Suprapubic skin (tissue), 4 donors: Measurements from ENCODE around the gene EIF3B. TPM values are rescaled to one million over a fixed set of nuclear protein-coding genes. Genes with fewer than 3 reads are reported as not detected.

ENCODE experiments used
- DNase-seq, 2 donors: peaks; one replicate each; pipeline ENCODE4 v3.0.0-alpha.2; 2019; ENCODE audit warnings: low spot score in 2 of 2
- H3K27ac ChIP-seq: fragments of 200-600 bp; sonication (generic); one replicate; pipeline ENCODE4 v1.5.1; 2019
- H3K27me3 ChIP-seq: fragments of 200-600 bp; sonication (generic); one replicate; pipeline ENCODE4 v1.5.1; 2019
- H3K36me3 ChIP-seq: fragments of 200-600 bp; sonication (generic); one replicate; pipeline ENCODE4 v1.5.1; 2019
- H3K4me1 ChIP-seq: fragments of 200-600 bp; sonication (generic); one replicate; pipeline ENCODE4 v1.5.1; 2019
- H3K4me3 ChIP-seq: fragments of 200-600 bp; sonication (generic); one replicate; pipeline ENCODE4 v1.5.1; 2019; ENCODE audit warnings: mild to moderate bottlenecking
- H3K9me3 ChIP-seq: fragments of 200-600 bp; sonication (generic); one replicate; pipeline ENCODE4 v1.5.1; 2019
- EP300 ChIP-seq: sonication (generic); formaldehyde crosslinking; IDR thresholded peaks from one replicate; pipeline ENCODE4 v1.6.1; 2017; ENCODE audit warnings: antibody characterized with exemption
- POLR2A ChIP-seq, 2 donors: fragments of 450-650 bp; IDR thresholded peaks; one replicate each; pipeline ENCODE4 v1.6.1; 2017; ENCODE audit warnings: antibody characterized with exemption in 2 of 2, mild to moderate bottlenecking in 2 of 2, moderate library complexity in 2 of 2
- POLR2AphosphoS5 ChIP-seq, 3 donors: sonication (generic); formaldehyde crosslinking; IDR thresholded peaks; one replicate each; pipeline ENCODE4 v1.6.1; 2017; ENCODE audit warnings: antibody characterized with exemption in 3 of 3
- WGBS: methylation state at CpG from one replicate; pipeline ENCODE4 v1.1.5; 2018; 5-methylcytosine and 5-hydroxymethylcytosine counted together
- total RNA-seq, 4 donors: library from RNA; depleted of rRNA; stranded (reverse); fragments of >200 nt; gene quantifications; one replicate each; pipeline ENCODE4 v1.1.0, GENCODE V29; 2016
- TF ChIP-seq, protein P1 (sequence below), 2 donors: fragments of 200-600 bp in 1 of 2; fragments of 450-650 bp in 1 of 2; sonication (generic) in 1 of 2; IDR thresholded peaks; one replicate each; pipeline ENCODE4 v1.5.1; 2016 to 2019; ENCODE audit warnings: antibody characterized with exemption in 2 of 2, mild to moderate bottlenecking in 1 of 2, moderate library complexity in 1 of 2

Gene EIF3B
- total RNA-seq, 4 donors from 2014 or later: 136 to 158 (median 139) TPM

DNA sequence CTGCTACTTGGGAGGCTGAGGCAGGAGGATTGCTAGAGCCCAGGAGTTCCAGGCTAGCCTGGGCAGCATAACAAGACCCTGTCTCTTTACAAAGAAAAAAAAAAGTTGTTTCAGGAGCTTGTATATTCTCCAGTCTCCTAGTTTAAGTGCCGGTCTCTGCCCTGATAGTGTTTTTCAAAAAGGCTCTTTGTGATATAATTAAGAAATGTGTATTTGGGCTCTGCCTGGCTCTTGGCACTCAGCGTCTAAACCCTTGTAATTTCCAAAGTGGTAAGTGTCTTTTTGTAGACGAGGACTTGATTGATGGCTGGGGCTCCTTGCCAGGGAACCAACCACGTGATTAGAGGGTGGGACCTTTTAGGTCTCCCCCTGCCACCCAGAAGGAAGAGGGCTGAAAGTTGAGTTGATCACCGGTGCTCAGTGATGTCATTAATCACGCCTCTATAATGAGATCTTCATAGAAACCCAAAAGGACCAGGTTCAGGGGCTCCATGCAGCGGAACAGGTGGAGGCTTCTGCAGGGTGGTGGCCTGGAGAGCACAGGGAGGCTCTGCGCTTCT is 4.4 kb downstream of the EIF3B start:
- Histone ChIP-seq H3K4me3 (no peak overlapping the region), H3K9me3 (no peaks in the 10 kb centered on the region), H3K27ac (no peak overlapping the region), H3K4me1 (peaks cover 56% of the 10 kb centered on the region), H3K36me3 (peaks cover 34% of the 10 kb centered on the region), H3K27me3 (no peaks in the 10 kb centered on the region)
- DNase-seq: no peak
- TF ChIP-seq POLR2A (IDR thresholded peaks at IDR 0.05) (no peak), EP300 (no peak), POLR2AphosphoS5 (IDR thresholded peaks at IDR 0.05) (no peak)
- TF ChIP-seq, protein P1, sequence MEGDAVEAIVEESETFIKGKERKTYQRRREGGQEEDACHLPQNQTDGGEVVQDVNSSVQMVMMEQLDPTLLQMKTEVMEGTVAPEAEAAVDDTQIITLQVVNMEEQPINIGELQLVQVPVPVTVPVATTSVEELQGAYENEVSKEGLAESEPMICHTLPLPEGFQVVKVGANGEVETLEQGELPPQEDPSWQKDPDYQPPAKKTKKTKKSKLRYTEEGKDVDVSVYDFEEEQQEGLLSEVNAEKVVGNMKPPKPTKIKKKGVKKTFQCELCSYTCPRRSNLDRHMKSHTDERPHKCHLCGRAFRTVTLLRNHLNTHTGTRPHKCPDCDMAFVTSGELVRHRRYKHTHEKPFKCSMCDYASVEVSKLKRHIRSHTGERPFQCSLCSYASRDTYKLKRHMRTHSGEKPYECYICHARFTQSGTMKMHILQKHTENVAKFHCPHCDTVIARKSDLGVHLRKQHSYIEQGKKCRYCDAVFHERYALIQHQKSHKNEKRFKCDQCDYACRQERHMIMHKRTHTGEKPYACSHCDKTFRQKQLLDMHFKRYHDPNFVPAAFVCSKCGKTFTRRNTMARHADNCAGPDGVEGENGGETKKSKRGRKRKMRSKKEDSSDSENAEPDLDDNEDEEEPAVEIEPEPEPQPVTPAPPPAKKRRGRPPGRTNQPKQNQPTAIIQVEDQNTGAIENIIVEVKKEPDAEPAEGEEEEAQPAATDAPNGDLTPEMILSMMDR (IDR thresholded peaks at IDR 0.05): no peak
- WGBS: 41% methylated on average over 5 of the region's 8 CpGs

DNA sequence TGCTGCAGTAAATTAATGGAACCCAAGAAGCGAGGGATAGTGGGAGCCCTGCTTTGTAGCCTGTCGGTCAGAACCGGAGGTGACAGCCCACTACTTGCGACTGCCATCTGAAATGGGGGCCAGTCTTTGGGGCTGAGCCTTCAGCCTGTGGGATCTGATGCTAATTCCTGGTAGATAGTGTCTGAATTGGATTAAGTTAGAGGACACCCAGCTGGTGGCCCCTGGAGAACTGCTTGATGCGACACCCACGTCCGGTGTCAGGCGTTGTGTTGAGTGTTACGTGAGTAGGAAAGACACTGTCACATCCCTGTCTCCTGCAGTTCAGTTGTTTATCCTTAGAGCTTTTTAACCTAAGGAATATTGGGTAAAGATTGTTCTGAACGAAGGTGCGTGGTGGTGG is 5.0 kb downstream of the EIF3B start:
- Histone ChIP-seq H3K36me3 (peaks cover 39% of the 10 kb centered on the region), H3K27ac (no peak overlapping the region), H3K9me3 (no peaks in the 10 kb centered on the region), H3K4me1 (peaks cover 56% of the 10 kb centered on the region), H3K4me3 (no peak overlapping the region), H3K27me3 (no peaks in the 10 kb centered on the region)
- DNase-seq: no peak
- no peak for TF ChIP-seq EP300
- no peak for TF ChIP-seq POLR2AphosphoS5 (IDR thresholded peaks at IDR 0.05)
- TF ChIP-seq, protein P1 (IDR thresholded peaks at IDR 0.05): no peak
- TF ChIP-seq POLR2A (IDR thresholded peaks at IDR 0.05): no peak
- WGBS: 89% methylated on average over 11 of the region's 11 CpGs

DNA sequence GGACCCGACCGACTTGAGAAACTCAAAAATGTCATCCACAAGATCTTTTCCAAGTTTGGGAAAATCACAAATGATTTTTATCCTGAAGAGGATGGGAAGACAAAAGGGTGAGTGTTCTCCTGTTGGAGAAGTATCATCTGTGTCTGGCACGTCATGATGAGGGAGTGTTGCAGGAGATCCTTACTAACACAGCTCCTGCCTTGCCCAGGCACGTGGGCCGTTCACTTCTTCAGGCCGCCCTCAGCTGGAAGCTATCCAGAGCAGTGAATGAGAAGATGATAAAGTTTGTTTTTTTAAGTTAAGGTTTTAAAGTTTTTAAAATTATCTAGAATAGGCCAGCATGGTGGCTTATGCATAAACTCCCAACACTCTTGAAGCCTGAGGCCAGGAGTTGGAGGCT is 6.2 kb downstream of the EIF3B start:
- Histone ChIP-seq H3K27me3 (no peaks in the 10 kb centered on the region), H3K36me3 (peaks cover 51% of the 10 kb centered on the region), H3K9me3 (no peaks in the 10 kb centered on the region), H3K4me3 (no peak overlapping the region), H3K27ac (no peak overlapping the region), H3K4me1 (peaks cover 52% of the 10 kb centered on the region)
- no peak for DNase-seq
- TF ChIP-seq EP300 (no peak), POLR2A (IDR thresholded peaks at IDR 0.05) (no peak), POLR2AphosphoS5 (IDR thresholded peaks at IDR 0.05) (no peak)
- TF ChIP-seq, protein P1 (IDR thresholded peaks at IDR 0.05): no peak
- WGBS: 50% methylated on average over 6 of the region's 6 CpGs

DNA sequence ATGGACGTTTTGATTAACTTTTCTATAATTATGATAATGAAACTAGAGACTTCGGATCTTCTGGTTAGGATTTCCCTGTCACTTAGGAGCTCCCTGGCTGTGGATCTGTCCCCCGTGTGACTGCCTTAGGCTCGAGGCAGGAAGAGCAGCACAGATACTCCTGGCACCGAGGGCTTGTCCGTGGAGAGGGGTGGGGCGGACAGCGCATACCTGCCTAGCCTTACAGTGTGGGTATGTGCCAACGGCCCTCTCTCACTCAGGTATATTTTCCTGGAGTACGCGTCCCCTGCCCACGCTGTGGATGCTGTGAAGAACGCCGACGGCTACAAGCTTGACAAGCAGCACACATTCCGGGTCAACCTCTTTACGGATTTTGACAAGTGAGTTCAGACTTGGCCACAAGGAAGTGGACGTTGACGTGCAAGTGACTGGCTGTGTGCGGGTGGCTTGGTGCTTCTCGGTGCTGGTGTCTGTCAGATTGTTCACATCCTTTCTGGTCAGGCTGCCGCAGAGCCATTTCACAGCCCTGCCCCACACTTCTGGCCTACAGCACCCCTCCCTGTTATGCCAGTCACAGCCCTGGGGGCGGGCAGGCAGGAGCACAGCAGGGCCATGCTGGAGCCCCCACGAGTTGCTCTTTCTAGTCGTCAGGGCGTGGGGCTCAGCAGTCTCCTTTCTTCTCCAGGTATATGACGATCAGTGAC is 7.9 kb downstream of the EIF3B start:
- DNase-seq: no peak
- peaks cover 34% of the 10 kb centered on the region for H3K4me1 ChIP-seq
- no peak overlapping the region for H3K4me3 ChIP-seq
- TF ChIP-seq EP300: no peak
- TF ChIP-seq POLR2AphosphoS5 (IDR thresholded peaks at IDR 0.05): no peak
- no peak for TF ChIP-seq POLR2A (IDR thresholded peaks at IDR 0.05)
- TF ChIP-seq, protein P1 (IDR thresholded peaks at IDR 0.05): no peak
- 82% methylated on average over 22 of the region's 27 CpGs for WGBS
- no peaks in the 10 kb centered on the region for H3K9me3 ChIP-seq
- H3K36me3 ChIP-seq: peaks cover 68% of the 10 kb centered on the region
- H3K27me3 ChIP-seq: no peaks in the 10 kb centered on the region
- no peak overlapping the region for H3K27ac ChIP-seq

DNA sequence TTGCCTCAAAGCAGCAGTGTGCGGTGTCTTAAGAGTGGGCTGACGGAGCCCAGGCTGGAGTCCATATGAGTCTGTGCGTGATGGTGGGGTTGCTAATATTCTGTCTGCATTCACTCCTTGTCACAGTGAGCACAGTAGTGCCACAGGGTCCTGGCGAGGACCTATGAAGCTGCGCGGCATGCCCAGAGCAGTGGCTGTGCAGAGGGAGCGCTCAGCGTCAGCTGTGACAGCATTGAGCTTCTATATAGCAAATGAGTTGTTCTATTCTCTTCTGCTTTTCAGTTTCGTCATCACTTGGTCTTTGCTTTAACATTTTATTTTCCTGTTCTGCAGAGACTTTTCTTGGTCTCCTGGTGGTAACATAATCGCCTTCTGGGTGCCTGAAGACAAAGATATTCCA is 14.5 kb downstream of the EIF3B start:
- peaks cover 3% of the 10 kb centered on the region for H3K4me1 ChIP-seq
- no peaks in the 10 kb centered on the region for H3K27me3 ChIP-seq
- no peak for DNase-seq
- H3K4me3 ChIP-seq: no peak overlapping the region
- peaks cover 100% of the 10 kb centered on the region for H3K36me3 ChIP-seq
- H3K9me3 ChIP-seq: no peaks in the 10 kb centered on the region
- 97% methylated on average over 10 of the region's 10 CpGs for WGBS
- no peak overlapping the region for H3K27ac ChIP-seq
- TF ChIP-seq POLR2AphosphoS5 (IDR thresholded peaks at IDR 0.05): no peak
- no peak for TF ChIP-seq POLR2A (IDR thresholded peaks at IDR 0.05)
- TF ChIP-seq, protein P1 (IDR thresholded peaks at IDR 0.05): no peak
- TF ChIP-seq EP300: no peak
